NCI-H774 (cell line): ENCODE data around the gene SOD1.

Source experiments
- DNase-seq: peaks from one replicate; lab custom pipeline; 2025; lab: John Stamatoyannopoulos, UW

The SOD1 gene

GRCh38 chr21:31682620-31683019 is 23.1 kb downstream of the SOD1 start:
- DNase-seq, result no peak

- DNase-seq, result no peak
Measured at GRCh38 chr21:31683029-31683428, 23.5 kb downstream of the SOD1 start.

DNA sequence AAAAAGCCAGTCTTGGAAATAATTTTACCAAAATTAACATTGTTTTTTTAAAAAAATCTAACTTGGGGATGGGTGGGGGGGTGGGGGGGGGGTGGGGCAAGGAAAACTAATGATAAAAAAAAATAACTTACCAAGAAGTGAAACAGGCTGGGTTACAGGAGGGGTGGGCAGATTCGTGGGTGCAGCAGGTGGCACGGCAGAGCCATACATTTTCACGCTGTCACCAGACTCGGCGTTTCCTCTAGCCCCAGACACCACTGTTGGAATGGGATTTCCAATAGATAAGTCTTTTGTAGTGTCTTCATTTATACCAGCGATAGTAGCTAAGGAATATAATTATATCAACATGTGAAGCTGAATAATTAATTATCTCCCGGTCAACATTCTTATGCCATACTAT is 25.4 kb downstream of the SOD1 start:
- DNase-seq, result no peak

- DNase-seq, result no peak
Measured at GRCh38 chr21:31686272-31686915, 26.9 kb downstream of the SOD1 start.

DNA sequence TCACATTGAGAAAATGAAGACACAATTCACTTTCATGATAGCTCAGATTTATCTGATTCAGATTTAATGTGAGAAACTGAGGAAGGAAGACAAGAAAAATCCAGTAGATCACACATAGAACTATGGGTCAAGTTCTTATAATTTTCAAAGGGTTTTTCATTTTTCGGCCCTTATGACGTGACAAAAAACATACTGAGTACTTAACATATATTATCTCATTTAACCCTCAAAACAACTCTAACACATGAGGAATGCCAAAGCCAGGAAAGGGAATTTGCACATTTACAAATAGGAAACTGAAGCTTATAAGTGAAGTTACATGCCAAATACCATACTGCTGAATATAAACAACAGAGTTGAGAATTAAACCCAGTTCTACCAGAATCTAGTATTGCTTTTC is 27.6 kb downstream of the SOD1 start:
- DNase-seq, result no peak

DNA sequence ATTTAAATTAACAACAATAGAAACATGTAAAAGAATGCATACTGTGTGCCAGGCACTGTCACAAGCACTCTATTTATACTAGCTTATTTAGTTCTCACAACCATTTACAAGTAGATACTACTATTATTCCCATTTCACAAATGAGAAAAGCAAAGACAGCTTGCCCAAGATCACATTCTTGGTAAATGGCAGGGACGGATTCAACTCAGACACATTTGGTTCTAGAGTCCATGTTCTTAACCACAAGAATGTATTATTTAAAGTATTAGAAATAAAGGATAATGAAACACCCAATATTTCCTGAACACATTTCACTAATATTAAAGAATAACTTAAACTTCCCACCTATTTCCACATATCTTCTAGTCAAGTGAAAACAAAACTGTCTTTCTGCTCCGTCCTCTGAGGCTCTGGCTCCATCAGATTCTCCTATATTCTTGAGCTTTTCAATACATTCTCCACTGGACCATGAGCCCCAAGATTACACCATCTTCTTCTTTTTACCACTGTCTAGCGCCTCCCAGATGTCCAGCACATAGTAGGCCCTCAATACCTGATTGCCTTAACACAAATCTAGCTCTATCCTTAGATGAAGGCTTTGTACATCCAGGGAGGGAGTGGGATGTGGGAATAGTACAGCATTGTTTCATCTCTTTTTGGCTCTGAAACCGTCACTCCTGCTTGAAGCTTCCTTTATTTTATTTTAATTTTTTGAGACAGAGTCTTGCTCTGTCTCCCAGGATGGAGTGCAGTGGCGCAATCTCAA is 29.3 kb downstream of the SOD1 start:
- no peak for DNase-seq

DNA sequence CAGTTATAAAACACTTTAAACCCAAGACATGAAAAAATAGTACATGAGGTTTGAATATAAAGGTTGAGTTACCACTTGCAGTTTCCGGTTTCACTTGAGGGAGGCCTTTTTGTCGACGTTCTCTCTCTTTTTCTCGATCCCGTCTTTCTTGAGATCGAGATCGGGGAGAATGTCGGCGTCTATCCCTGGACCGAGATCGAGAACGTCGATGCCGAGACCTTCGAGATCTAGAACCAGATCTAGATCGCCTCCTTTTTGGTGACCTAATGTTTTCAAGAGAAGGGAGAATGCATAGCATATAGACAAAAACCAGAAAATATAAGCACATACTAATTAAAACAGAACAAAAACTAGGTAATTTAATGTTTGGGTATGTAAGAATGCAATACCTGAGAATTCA is 33.7 kb downstream of the SOD1 start:
- no peak for DNase-seq

GRCh38 chr21:31696424-31696823 is 36.9 kb downstream of the SOD1 start:
- DNase-seq, result no peak

DNA sequence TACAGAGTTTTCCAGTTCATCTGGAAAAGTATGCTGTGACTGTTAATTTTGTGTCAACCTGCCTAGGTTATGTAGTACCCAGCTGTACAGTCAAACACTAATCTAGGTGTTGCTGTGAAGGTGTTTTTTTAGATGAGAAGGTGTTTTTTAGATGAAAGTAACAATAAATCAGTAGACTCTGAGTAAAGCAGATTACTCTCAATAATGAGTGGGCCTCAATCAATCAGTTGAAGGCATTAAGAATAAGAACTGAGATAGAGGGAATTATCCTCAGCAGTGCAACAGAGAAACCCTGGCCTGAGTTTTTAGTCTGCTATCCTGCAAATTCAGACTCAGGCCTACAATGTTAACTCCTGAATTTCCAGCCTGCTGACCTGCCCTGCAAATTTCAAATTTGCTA is 39.0 kb downstream of the SOD1 start:
- DNase-seq, result no peak

DNA sequence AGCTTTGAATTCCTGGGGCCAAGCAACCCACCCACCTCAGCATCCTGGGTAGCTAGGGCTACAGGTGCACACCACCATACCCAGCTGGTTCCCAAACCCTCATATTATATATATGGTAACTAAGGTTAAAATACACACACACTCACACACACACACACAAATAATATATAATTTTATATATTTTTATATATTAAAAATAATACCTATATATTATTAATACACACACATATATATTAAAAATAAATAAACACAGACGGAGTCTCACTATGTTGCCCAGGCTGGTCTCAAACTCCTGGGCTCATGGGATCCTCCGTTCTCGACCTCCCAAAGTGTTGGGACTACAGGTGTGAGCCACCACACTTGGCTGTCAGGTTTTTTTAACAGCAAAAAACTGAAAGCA is 40.5 kb downstream of the SOD1 start:
- no peak for DNase-seq

- DNase-seq, result no peak
Measured at GRCh38 chr21:31706562-31706961, 47.1 kb downstream of the SOD1 start.

DNA sequence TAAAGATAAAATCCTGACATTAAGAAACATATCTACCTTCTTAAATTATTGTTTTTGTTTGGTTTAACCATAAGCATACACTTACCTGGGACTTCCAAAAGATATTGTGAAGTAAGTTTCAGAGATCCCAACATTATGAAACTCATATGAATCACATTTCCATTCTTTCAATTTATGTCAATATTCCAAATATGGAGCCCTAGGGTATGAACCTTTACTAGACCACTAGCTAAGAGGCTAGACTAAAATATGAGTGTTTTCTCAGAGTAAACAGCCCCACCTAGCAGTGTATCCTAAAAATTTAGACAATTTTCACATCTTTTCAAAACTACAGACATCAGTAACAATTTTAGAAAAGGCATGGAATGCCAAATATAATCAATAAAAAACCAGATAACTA is 48.0 kb downstream of the SOD1 start:
- no peak for DNase-seq

- DNase-seq, result no peak
Measured at GRCh38 chr21:31708541-31708940, 49.0 kb downstream of the SOD1 start.

DNA sequence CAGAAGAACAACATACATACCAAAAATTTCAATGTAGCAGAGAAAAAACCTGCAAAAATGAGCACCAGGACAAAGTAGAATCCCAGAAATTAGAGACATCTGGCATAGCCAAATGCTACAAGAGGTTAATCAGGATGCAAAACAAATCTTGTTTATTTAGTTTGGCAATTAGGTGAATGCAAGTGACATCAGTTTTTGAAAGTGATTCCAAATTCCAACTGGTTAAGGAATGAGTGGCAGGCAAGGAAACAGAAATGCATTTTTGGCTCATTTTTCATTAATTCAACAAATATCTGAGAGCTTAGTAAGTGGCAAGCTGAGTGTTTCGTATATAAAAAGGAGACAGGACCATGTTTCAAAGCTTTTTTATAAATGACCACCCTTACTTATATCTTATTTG is 51.1 kb downstream of the SOD1 start:
- DNase-seq, result no peak

DNA sequence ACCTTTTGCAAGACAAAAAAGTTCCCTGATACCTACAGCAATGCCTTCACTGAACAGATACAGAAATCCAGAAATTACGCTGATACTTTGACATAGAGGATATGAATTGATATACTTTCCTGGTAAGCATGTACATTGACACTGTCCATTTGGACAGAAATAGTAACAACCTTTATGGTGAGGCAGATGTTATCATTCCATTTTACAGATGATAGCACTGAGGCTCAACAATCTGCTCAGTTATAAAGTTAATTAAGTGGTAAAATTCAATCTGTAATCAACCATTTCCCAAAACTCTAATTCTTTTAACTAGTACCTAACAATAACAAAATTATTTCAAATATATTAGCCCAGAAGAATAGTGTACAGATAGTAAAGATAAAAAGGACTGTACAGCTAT is 51.8 kb downstream of the SOD1 start:
- DNase-seq, result no peak

DNA sequence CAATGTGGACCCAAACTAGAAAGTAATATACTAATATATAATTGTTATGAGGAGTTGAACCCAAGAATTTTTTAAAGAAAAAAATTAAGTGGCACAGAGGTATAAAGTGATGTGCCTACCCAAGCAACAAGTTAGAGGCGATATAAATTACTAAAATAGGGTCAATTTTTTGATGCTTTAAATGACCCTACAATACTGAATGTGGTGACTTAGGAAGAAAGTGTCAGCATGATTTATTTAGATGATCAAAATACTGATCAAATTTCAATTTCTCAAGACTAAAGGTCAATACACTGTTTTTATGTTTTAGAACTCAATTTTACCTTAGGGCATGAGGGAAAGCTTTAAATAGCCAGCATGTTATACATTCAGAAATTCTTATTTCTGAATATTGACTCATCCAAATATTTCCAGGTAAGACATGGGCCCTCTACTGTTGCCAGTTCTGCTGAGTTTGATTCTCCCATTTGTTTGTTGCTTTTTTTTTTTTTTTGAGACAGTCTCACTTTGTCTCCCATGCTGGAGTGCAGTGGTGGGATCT is 52.3 kb downstream of the SOD1 start:
- no peak for DNase-seq

DNA sequence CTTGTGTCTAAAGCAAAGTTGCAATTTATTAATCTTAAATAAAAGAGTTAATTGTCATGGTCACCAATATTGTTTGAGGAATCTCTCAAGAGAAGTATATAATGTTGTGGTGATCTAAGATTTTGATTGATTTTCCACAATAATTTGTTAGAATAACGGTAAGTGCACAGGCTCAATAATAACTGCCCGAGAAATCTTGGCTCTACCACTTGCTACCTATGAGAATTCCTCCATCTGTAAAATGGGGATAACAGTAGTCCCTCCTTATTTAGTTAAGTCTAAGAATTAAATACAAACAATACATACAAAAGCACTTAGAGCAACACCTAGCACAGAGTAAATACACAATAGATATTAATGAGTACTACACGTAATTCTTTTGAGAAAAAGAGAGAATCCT is 53.6 kb downstream of the SOD1 start:
- no peak for DNase-seq

GRCh38 chr21:31713973-31714740 is 54.7 kb downstream of the SOD1 start:
- DNase-seq, result no peak

- DNase-seq, result no peak
Measured at GRCh38 chr21:31714741-31715365, 55.4 kb downstream of the SOD1 start.

DNA sequence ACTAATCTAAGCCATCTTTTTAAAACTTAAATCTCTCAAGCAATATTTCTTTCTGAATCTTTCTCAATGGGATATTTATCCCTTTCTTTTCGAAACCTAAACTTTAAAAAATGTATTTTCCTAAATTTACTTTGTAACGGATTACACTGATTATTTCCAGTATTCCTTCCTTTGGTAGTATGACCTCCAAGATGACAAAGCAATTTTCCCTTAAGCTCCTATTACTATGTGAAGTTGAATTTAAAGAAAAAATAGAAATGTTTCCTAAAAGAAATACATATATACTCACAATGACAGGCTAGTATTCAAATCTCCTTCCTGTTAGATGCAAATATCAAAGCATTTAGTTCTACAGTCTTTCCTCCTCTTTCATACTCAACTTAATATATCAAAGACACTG is 56.6 kb downstream of the SOD1 start:
- DNase-seq, result no peak
